ENCODE data around the gene POPDC2.

Gene POPDC2

DNA sequence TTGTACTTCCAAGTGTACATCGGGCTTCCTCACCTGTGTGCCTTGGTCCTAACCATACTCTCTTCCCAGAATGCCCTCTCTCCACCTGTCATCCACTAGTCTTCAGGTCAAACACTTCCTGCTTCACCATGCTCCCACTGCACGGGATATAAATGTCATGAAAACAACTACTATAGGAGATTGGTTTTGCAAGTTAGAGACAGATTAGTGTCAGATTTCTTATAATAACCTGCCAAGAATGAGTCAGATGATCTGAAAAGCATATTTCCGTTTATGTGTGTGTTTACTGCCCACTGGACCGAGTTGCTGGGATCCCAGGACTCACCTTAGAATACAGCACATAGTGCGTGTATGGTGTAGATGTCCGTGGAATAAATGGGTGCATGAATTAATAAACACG is 41.3 kb downstream of the POPDC2 start:
- TF ChIP-seq, protein P1, sequence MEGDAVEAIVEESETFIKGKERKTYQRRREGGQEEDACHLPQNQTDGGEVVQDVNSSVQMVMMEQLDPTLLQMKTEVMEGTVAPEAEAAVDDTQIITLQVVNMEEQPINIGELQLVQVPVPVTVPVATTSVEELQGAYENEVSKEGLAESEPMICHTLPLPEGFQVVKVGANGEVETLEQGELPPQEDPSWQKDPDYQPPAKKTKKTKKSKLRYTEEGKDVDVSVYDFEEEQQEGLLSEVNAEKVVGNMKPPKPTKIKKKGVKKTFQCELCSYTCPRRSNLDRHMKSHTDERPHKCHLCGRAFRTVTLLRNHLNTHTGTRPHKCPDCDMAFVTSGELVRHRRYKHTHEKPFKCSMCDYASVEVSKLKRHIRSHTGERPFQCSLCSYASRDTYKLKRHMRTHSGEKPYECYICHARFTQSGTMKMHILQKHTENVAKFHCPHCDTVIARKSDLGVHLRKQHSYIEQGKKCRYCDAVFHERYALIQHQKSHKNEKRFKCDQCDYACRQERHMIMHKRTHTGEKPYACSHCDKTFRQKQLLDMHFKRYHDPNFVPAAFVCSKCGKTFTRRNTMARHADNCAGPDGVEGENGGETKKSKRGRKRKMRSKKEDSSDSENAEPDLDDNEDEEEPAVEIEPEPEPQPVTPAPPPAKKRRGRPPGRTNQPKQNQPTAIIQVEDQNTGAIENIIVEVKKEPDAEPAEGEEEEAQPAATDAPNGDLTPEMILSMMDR (IDR thresholded peaks at IDR 0.05; ENCODE audit: low read depth, low read length): no peak
- Histone ChIP-seq H3K9me3 (no peaks in the 10 kb centered on the region), H3K36me3 (no peaks in the 10 kb centered on the region), H3K27me3 (no peaks in the 10 kb centered on the region), H3K4me1 (no peaks in the 10 kb centered on the region), H3K4me3 (ENCODE audit: low read depth, low read length) (no peak overlapping the region)
- no peak for DNase-seq

DNA sequence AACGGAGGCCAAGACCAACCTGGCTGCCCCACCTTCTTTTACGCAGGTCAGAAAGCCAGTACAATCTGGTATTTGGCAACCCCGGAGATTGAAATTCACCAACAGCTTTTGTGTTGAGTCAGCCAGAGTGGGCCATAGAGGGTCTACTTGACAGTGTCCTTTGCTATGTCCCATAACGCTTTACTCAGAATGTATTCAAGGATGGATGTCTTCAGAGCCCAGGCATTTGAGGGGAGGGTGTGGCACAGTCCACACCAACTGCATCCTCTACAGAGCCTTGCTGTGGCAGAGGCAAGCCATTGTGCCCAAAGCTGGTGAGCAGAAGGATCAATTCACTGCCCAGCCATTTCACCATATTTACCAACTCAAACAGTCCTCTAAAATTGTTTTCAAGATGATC is 44.3 kb downstream of the POPDC2 start:
- no peaks in the 10 kb centered on the region for H3K4me1 ChIP-seq
- no peaks in the 10 kb centered on the region for H3K9me3 ChIP-seq
- no peaks in the 10 kb centered on the region for H3K27me3 ChIP-seq
- H3K36me3 ChIP-seq: no peaks in the 10 kb centered on the region
- TF ChIP-seq, protein P1 (IDR thresholded peaks at IDR 0.05; ENCODE audit: low read depth, low read length): no peak
- no peak for DNase-seq
- no peak overlapping the region for H3K4me3 ChIP-seq (ENCODE audit: low read depth, low read length)

DNA sequence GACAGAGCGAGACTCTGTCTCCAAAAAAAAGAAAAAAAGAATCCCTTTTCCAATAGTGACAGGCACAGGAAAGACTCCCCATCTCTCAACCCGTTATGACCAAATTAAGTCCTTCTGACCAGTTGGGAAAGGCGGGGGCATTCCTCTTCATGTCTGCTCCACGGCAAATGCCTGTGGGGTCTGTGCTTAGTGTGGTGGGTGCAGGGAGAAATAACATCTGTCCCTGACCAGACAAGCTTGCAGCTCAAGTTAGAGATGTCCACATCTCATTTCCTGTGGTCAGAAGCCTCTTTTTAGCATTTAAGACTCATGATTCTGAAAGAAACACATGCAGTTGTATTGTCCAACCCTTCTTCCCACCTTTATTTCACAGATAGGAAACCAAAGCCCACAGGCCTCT is 46.5 kb downstream of the POPDC2 start:
- Histone ChIP-seq H3K4me3 (ENCODE audit: low read depth, low read length) (no peak overlapping the region), H3K4me1 (no peaks in the 10 kb centered on the region), H3K36me3 (no peaks in the 10 kb centered on the region), H3K9me3 (no peaks in the 10 kb centered on the region), H3K27me3 (no peaks in the 10 kb centered on the region)
- TF ChIP-seq, protein P1 (IDR thresholded peaks at IDR 0.05; ENCODE audit: low read depth, low read length): no peak
- no peak for DNase-seq

DNA sequence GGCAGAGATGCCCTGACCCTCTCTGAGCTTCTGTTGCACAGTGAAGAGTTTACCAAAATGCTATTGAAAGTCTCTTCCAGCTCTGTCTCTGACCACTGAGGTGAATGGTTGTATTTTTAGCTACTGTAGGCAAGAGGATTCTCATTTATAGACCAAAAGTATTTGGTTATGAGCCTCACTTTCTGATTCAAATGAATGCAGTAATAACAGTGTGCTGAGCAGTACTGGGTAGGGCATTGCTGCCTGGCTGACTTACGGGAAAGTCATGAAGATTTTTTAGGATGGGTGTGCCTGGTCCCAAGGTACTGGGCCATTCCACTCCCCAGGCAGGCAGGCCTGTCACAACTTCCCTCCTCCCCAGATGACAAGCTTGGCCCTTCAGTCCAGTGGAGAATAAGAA is 47.2 kb downstream of the POPDC2 start:
- Histone ChIP-seq H3K4me1 (no peaks in the 10 kb centered on the region), H3K9me3 (no peaks in the 10 kb centered on the region), H3K27me3 (no peaks in the 10 kb centered on the region), H3K36me3 (no peaks in the 10 kb centered on the region), H3K4me3 (ENCODE audit: low read depth, low read length) (no peak overlapping the region)
- TF ChIP-seq, protein P1 (IDR thresholded peaks at IDR 0.05; ENCODE audit: low read depth, low read length): no peak
- DNase-seq: no peak

DNA sequence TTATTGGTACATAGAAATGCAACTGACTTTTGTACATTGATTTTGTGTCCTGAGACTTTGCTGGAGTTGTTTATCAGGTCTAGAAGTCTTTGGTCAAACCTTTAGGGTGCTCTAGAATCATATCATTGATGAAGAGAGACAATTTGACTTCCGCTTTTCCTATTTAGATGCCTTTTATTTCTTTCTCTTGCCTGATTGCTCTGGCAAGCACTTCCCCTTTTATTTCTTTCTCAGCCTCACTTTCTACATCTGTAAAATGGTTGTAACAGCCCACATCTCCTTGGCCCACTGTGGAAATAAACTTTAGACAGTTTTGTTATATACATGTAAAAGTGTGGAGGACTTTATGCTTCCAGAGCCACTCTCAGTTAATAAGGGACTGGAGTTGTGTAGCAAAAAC is 48.7 kb downstream of the POPDC2 start:
- Histone ChIP-seq H3K27me3 (no peaks in the 10 kb centered on the region), H3K36me3 (no peaks in the 10 kb centered on the region), H3K9me3 (no peaks in the 10 kb centered on the region), H3K4me1 (no peaks in the 10 kb centered on the region), H3K4me3 (ENCODE audit: low read depth, low read length) (no peak overlapping the region)
- DNase-seq: no peak
- TF ChIP-seq, protein P1 (IDR thresholded peaks at IDR 0.05; ENCODE audit: low read depth, low read length): no peak

DNA sequence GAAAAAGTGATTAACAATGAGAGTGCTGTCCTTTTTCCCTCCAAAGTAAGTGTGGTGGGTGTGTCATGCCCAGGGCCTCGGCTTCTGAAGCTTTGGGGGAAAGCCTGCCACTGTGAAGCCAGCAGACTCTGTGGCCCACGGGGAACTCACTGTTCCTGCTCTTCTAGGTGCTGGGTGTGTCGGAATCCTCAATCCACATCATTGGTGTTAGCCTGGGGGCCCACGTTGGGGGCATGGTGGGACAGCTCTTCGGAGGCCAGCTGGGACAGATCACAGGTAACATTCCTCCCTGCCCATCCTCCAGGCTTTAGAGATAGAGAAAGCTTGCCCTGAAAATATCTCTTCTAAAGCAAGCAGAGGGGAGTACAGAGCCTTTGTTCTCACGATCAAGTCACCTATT is 51.1 kb downstream of the POPDC2 start:
- no peaks in the 10 kb centered on the region for H3K9me3 ChIP-seq
- H3K4me1 ChIP-seq: no peaks in the 10 kb centered on the region
- DNase-seq: no peak
- H3K4me3 ChIP-seq (ENCODE audit: low read depth, low read length): no peak overlapping the region
- TF ChIP-seq, protein P1 (IDR thresholded peaks at IDR 0.05; ENCODE audit: low read depth, low read length): no peak
- no peaks in the 10 kb centered on the region for H3K36me3 ChIP-seq
- H3K27me3 ChIP-seq: no peaks in the 10 kb centered on the region

All from BE2C (cell line).